MCF 10A (cell line): ENCODE measurements around the gene CCDC30. TPM values are rescaled to one million over a fixed set of nuclear protein-coding genes. Genes with fewer than 3 reads are reported as not detected.
A peak's percentile ranks its signal among the peaks of the same experiment; 100 is the strongest.

Source experiments
- BruUV-seq: library from RNA; stranded (reverse); fragments of 400-500 nt; replicated peaks from 2 replicates; lab custom pipeline; 2021; lab: Mats Ljungman, UMichigan
- CTCF ChIA-PET: fragments of 300-600 bp; sonication (Branson Sonifier 250); formaldehyde crosslinking; extraction: SDS; loops from one replicate; lab custom pipeline; 2021; ENCODE audit warnings: antibody characterized with exemption, inconsistent platforms; lab: Yijun Ruan, JAX
- POLR2A ChIA-PET: fragments of 300-600, 350-650 bp; sonication (Branson Sonifier 250); formaldehyde crosslinking; extraction: SDS; loops from one replicate; lab custom pipeline; 2020; ENCODE audit warnings: antibody characterized with exemption, inconsistent platforms; lab: Yijun Ruan, JAX
- DNase-seq: peaks from one replicate; pipeline ENCODE4 v3.0.0-alpha.2; 2018; ENCODE audit not compliant: unreplicated experiment
- H3K27ac Mint-ChIP-seq: one replicate; pipeline ENCODE4 v1.8.0; 2022; ENCODE audit warnings: mild to moderate bottlenecking, low read depth, mixed read lengths; ENCODE audit not compliant: unreplicated experiment
- H3K27me3 Mint-ChIP-seq: one replicate; pipeline ENCODE4 v1.8.0; 2022; ENCODE audit warnings: mixed read lengths; ENCODE audit not compliant: insufficient read depth, unreplicated experiment
- H3K36me3 Mint-ChIP-seq: one replicate; pipeline ENCODE4 v1.8.0; 2022; ENCODE audit warnings: mild to moderate bottlenecking, moderate library complexity, mixed read lengths; ENCODE audit not compliant: insufficient read depth, unreplicated experiment
- H3K4me1 Mint-ChIP-seq: one replicate; pipeline ENCODE4 v1.8.0; 2022; ENCODE audit warnings: mixed read lengths; ENCODE audit not compliant: insufficient read depth, unreplicated experiment
- H3K4me3 Mint-ChIP-seq: one replicate; pipeline ENCODE4 v1.8.0; 2022; ENCODE audit warnings: mild to moderate bottlenecking, moderate library complexity, mixed read lengths; ENCODE audit not compliant: unreplicated experiment
- H3K9me3 Mint-ChIP-seq: one replicate; pipeline ENCODE4 v1.8.0; 2022; ENCODE audit warnings: mixed read lengths; ENCODE audit not compliant: unreplicated experiment
- intact Hi-C: fragments of 100-400 bp; cut with micrococcal nuclease; formaldehyde crosslinking; loops from 2 replicates; pipeline ENCODE4 v1.14.1; 2022
- total RNA-seq: library from RNA; stranded (reverse); gene quantifications from 2 replicates; pipeline ENCODE4 v1.2.3, GENCODE V29; 2022
- TF ChIP-seq, protein P1 (sequence below): fragments of 200-600 bp; IDR thresholded peaks from one replicate; pipeline ENCODE4 v1.8.0; 2022; ENCODE audit warnings: antibody characterized with exemption, mild to moderate bottlenecking; ENCODE audit not compliant: unreplicated experiment

Gene CCDC30
- total RNA-seq, 1 experiment from 2014 or later: 2.2 TPM

DNA sequence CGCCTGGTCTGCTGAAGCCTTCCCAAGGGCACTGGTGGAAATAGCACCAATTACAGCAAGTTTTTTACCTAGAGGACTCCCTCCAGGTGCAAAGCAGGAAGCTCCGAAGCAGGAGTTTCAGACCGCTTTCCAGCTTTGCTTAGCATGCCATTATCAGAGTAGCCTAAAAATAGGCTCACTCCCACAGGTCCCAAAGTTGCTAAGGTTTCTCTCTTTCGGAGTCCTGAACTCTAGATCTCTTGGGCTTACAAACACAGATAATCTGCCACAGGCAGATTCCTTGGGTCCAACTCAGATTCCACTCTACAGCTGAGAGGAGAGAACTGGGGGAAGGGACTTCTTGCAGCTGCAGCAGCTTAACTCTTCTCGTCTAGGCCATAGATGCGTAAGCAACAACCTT is 29.7 kb upstream of the CCDC30 start:
- intact Hi-C loops: no loop called here
- BruUV-seq: no TSS peak
- Mint-ChIP-seq H3K4me1 (no peaks in the 10 kb centered on the region), H3K36me3 (no peaks in the 10 kb centered on the region), H3K27ac (no peak overlapping the region), H3K27me3 (no peaks in the 10 kb centered on the region), H3K9me3 (no peaks in the 10 kb centered on the region), H3K4me3 (no peak overlapping the region)
- TF ChIP-seq, protein P1, sequence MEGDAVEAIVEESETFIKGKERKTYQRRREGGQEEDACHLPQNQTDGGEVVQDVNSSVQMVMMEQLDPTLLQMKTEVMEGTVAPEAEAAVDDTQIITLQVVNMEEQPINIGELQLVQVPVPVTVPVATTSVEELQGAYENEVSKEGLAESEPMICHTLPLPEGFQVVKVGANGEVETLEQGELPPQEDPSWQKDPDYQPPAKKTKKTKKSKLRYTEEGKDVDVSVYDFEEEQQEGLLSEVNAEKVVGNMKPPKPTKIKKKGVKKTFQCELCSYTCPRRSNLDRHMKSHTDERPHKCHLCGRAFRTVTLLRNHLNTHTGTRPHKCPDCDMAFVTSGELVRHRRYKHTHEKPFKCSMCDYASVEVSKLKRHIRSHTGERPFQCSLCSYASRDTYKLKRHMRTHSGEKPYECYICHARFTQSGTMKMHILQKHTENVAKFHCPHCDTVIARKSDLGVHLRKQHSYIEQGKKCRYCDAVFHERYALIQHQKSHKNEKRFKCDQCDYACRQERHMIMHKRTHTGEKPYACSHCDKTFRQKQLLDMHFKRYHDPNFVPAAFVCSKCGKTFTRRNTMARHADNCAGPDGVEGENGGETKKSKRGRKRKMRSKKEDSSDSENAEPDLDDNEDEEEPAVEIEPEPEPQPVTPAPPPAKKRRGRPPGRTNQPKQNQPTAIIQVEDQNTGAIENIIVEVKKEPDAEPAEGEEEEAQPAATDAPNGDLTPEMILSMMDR: no peak
- DNase-seq: no peak
- ChIA-PET CTCF (interaction anchor here (0.8 to 1.1 kb wide), 2 partner anchors 95 to 260 kb away, joined by 3 read pairs; no protein-coding TSS in a partner anchor), POLR2A (interaction anchor here (0.6 to 1.1 kb wide), 2 partner anchors 27 to 259 kb away, joined by 3 read pairs; no protein-coding TSS in a partner anchor)

GRCh38 chr1:42434340-42434739 is 28.7 kb upstream of the CCDC30 start:
- TF ChIP-seq, protein P1: no peak
- Mint-ChIP-seq H3K27ac (no peak overlapping the region), H3K36me3 (no peaks in the 10 kb centered on the region), H3K9me3 (no peaks in the 10 kb centered on the region), H3K27me3 (no peaks in the 10 kb centered on the region), H3K4me1 (no peaks in the 10 kb centered on the region), H3K4me3 (no peak overlapping the region)
- no peak for DNase-seq
- ChIA-PET CTCF (interaction anchor here (0.6 to 1.1 kb wide), 2 partner anchors 90 to 96 kb away, joined by 3 read pairs; no protein-coding TSS in a partner anchor), POLR2A (no interaction called here)
- no TSS peak for BruUV-seq
- intact Hi-C loops: no loop called here

GRCh38 chr1:42439940-42440339 is 23.1 kb upstream of the CCDC30 start:
- H3K4me1 Mint-ChIP-seq: peaks cover 11% of the 10 kb centered on the region
- H3K4me3 Mint-ChIP-seq: no peak overlapping the region
- ChIA-PET CTCF (interaction anchor here (0.6 kb wide), 2 partner anchors 88 to 472 kb away, joined by 3 to 7 read pairs; no protein-coding TSS in a partner anchor), POLR2A (interaction anchor here (0.9 kb wide), 1 partner anchor 17 kb away, joined by 3 read pairs; no protein-coding TSS in a partner anchor)
- TF ChIP-seq, protein P1: no peak
- peak overlapping the region; percentile 61 for H3K27ac Mint-ChIP-seq
- peak; percentile 69 for DNase-seq
- no peaks in the 10 kb centered on the region for H3K36me3 Mint-ChIP-seq
- H3K27me3 Mint-ChIP-seq: no peaks in the 10 kb centered on the region
- BruUV-seq: no TSS peak
- H3K9me3 Mint-ChIP-seq: no peaks in the 10 kb centered on the region
- intact Hi-C loops: no loop called here

DNA sequence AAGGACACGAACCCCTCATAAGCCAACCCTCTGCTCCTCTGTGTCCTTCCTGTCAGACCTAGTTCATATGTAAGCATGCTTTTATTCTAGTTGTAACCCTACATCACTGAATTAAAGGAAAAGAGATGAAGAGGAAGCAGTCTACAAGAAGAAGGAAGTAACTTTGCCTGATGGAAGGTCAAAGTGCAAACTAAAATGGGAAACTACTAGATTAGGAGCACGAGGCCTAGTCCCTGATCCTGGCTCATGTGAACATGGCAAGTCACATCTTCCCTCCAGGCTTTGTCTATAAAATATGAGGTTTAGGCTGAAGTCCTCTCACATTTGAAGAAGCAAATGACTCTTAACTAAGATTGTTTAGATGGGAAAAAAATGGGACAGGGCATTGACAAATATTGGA is 20.4 kb upstream of the CCDC30 start:
- ChIA-PET CTCF (no interaction called here), POLR2A (no interaction called here)
- no TSS peak for BruUV-seq
- no peaks in the 10 kb centered on the region for H3K36me3 Mint-ChIP-seq
- DNase-seq: no peak
- H3K9me3 Mint-ChIP-seq: no peaks in the 10 kb centered on the region
- no peaks in the 10 kb centered on the region for H3K27me3 Mint-ChIP-seq
- H3K4me1 Mint-ChIP-seq: peaks cover 11% of the 10 kb centered on the region
- TF ChIP-seq, protein P1: no peak
- no peak overlapping the region for H3K27ac Mint-ChIP-seq
- intact Hi-C loops: no loop called here
- no peak overlapping the region for H3K4me3 Mint-ChIP-seq
